NCI-H2081 (cell line): ENCODE results near the gene MAPT.
A peak's percentile ranks its signal among the peaks of the same experiment; 100 is the strongest.

Experiments
- DNase-seq, 2 experiments: peaks; one replicate each; lab custom pipeline; 2025; lab: John Stamatoyannopoulos, UW

Gene MAPT

GRCh38 chr17:45894022-45894784 lies at the start of gene MAPT:
MAPT (plus strand) TSS chr17:45894554; CDS start chr17:45962338, 67,784 bp downstream.
- peak; percentile 97 for DNase-seq

GRCh38 chr17:45844695-45845375 lies 49.5 kb upstream of the MAPT start, which contains the start of gene SPPL2C:
SPPL2C (plus strand) TSS chr17:45844881; CDS start chr17:45844907, 26 bp downstream.
- DNase-seq, result no peak

GRCh38 chr17:45845376-45846185 lies 48.8 kb upstream of the MAPT start:
- DNase-seq, result no peak

- no peak for DNase-seq
These were observed 48.1 kb upstream of the MAPT start for GRCh38 chr17:45846223-45846622.

GRCh38 chr17:45846646-45847045 lies 47.7 kb upstream of the MAPT start:
- DNase-seq, result no peak

- no peak for DNase-seq
These were observed 47.3 kb upstream of the MAPT start for GRCh38 chr17:45847101-45847500.

- DNase-seq, result no peak
These were observed 46.6 kb upstream of the MAPT start for GRCh38 chr17:45847747-45848146.

- DNase-seq, result no peak
These were observed 45.9 kb upstream of the MAPT start for GRCh38 chr17:45848405-45848804.

GRCh38 chr17:45848868-45849535 lies 45.4 kb upstream of the MAPT start:
- DNase-seq, result no peak

GRCh38 chr17:45849536-45849990 lies 44.8 kb upstream of the MAPT start:
- no peak for DNase-seq

GRCh38 chr17:45850011-45850410 lies 44.3 kb upstream of the MAPT start:
- DNase-seq, result no peak

GRCh38 chr17:45850468-45850867 lies 43.9 kb upstream of the MAPT start:
- no peak for DNase-seq

GRCh38 chr17:45851022-45851421 lies 43.3 kb upstream of the MAPT start:
- DNase-seq, result no peak

- no peak for DNase-seq
These were observed 42.9 kb upstream of the MAPT start for GRCh38 chr17:45851464-45851863.

- no peak for DNase-seq
These were observed 42.5 kb upstream of the MAPT start for GRCh38 chr17:45851873-45852272.

GRCh38 chr17:45852535-45853297 lies 41.6 kb upstream of the MAPT start:
- DNase-seq, result peak; percentile 73 to 80

GRCh38 chr17:45854209-45854608 lies 40.1 kb upstream of the MAPT start:
- no peak for DNase-seq

GRCh38 chr17:45855691-45856336 lies 38.5 kb upstream of the MAPT start:
- DNase-seq, result no peak

GRCh38 chr17:45857977-45858708 lies 36.2 kb upstream of the MAPT start:
- DNase-seq, result no peak

- no peak for DNase-seq
These were observed 33.2 kb upstream of the MAPT start for GRCh38 chr17:45861165-45861564.
